GM10266 (cell line): Measurements from ENCODE around the gene UPK2.

Experiments
- DNase-seq: peaks from one replicate; pipeline ENCODE4 v3.0.0; 2012; ENCODE audit errors: extremely low spot score
- CTCF ChIP-seq: IDR thresholded peaks from 2 replicates; pipeline ENCODE4 v1.5.1; 2012; ENCODE audit warnings: mild to moderate bottlenecking, low read depth; ENCODE audit not compliant: control insufficient read depth, insufficient read depth; ENCODE audit errors: missing control alignments

The UPK2 gene

GRCh38 chr11:118911113-118911879 lies 44.8 kb upstream of the UPK2 start:
- no peak for DNase-seq
- no peak for TF ChIP-seq CTCF

- DNase-seq: no peak
- no peak for TF ChIP-seq CTCF
Observed at GRCh38 chr11:118911880-118912741, 44.0 kb upstream of the UPK2 start.

GRCh38 chr11:118912742-118913410 lies 43.2 kb upstream of the UPK2 start:
- no peak for DNase-seq
- TF ChIP-seq CTCF: no peak

GRCh38 chr11:118913411-118914125 lies 42.5 kb upstream of the UPK2 start:
- no peak for DNase-seq
- TF ChIP-seq CTCF: no peak

GRCh38 chr11:118914178-118914918 lies 41.8 kb upstream of the UPK2 start:
- no peak for DNase-seq
- TF ChIP-seq CTCF: no peak

GRCh38 chr11:118914987-118915386 lies 41.1 kb upstream of the UPK2 start:
- TF ChIP-seq CTCF: no peak
- DNase-seq: no peak
